ENCODE measurements around the gene NTM. TPM values are rescaled to one million over a fixed set of nuclear protein-coding genes. Genes with fewer than 3 reads are reported as not detected.

NTM gene
- total RNA-seq, 1 experiment from 2014 or later = not detected

DNA sequence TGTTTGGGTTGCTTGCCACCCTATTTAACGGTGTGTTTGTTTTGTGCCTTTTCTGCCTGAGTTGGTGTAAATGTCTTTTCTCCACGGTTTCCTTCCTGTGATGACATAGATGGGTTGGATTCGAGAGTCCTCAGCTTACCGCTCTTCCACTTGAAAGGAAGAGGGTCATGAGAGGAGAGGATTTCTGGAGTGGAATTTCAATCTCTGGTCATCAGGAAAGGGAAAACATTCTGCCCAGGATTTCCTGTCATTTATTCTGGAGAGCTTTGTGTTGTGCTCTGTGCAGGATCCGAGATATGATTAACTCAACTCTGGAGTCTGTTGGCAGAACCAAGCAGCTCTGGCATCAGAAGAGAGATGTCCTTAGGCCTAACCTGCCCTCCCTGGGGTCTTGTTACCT lies 605.2 kb downstream of the NTM start:
- H3K9ac ChIP-seq (ENCODE audit: low read length) = no peak overlapping the region
- no peaks in the 10 kb centered on the region for H3K9me2 ChIP-seq (ENCODE audit: insufficient read depth)
- H3K4me3 ChIP-seq (replicated peaks in 1 of 2; ENCODE audit: low read depth in 1 of 2, low read length in 2 of 2) = no peak overlapping the region
- H3K27ac ChIP-seq (ENCODE audit: low read depth, low read length) = no peak overlapping the region
- peaks cover 3 to 17% of the 10 kb centered on the region in 2 experiments; a peak in 2 of 4 replicates for H3K9me3 ChIP-seq (ENCODE audit: control insufficient read depth in 1 of 2, insufficient read depth in 1 of 2, low read depth in 1 of 2, low read length in 2 of 2)
- ChIA-PET RAD21 (ENCODE audit: low non-redundant PET in 1 of 2, low total read pairs in 2 of 2, uncharacterized antibody in 2 of 2, unreplicated experiment in 2 of 2) (no interaction called here), CTCF (no interaction called here), POLR2A (no interaction called here)
- no peaks in the 10 kb centered on the region for H3K27me3 ChIP-seq (ENCODE audit: insufficient read depth, low read length)
- no peaks in the 10 kb centered on the region for H3K79me2 ChIP-seq (ENCODE audit: insufficient read depth, low read length)
- H4K20me1 ChIP-seq (ENCODE audit: insufficient read depth) = no peaks in the 10 kb centered on the region
- no peaks in the 10 kb centered on the region for H3K4me1 ChIP-seq (ENCODE audit: control insufficient read depth in 1 of 2, insufficient read depth in 2 of 2, low read length in 2 of 2)
- H3K4me2 ChIP-seq (ENCODE audit: low read length) = no peak overlapping the region
- intact Hi-C loops (cut with micrococcal nuclease) = no loop called here
- no peak overlapping the region for H2AFZ ChIP-seq (ENCODE audit: low read depth, low read length, poor library complexity, severe bottlenecking)
- DNase-seq (ENCODE audit: low read depth, low spot score) (no peak), ATAC-seq (no peak)
- no TSS peak for BruUV-seq (replicated peaks)
- no peak for TF ChIP-seq CEBPB (IDR thresholded peaks at IDR 0.05; ENCODE audit: low read depth)
- no peak for TF ChIP-seq EGR1 (IDR thresholded peaks at IDR 0.05; ENCODE audit: low read depth)
- TF ChIP-seq EZH2 (IDR thresholded peaks at IDR 0.05) = no peak
- no peak for TF ChIP-seq MAX (IDR thresholded peaks at IDR 0.05)
- no peak for TF ChIP-seq FOSL1 (IDR thresholded peaks at IDR 0.05; ENCODE audit: low read depth)
- no peak for TF ChIP-seq JUND (IDR thresholded peaks at IDR 0.05)
- no peak for TF ChIP-seq ZBTB33 (IDR thresholded peaks at IDR 0.05; ENCODE audit: extremely low read depth, insufficient replicate concordance, low read length)
- TF ChIP-seq ZNF274 (IDR thresholded peaks at IDR 0.05; ENCODE audit: low read depth, low read length) = no peak
- no peak for TF ChIP-seq POLR2A (IDR thresholded peaks at IDR 0.05; ENCODE audit: borderline replicate concordance, extremely low read depth, insufficient read depth, insufficient read length)
- H3K36me3 ChIP-seq (ENCODE audit: control insufficient read depth in 1 of 2, insufficient read depth in 2 of 2, low read length in 2 of 2) = no peaks in the 10 kb centered on the region

DNA sequence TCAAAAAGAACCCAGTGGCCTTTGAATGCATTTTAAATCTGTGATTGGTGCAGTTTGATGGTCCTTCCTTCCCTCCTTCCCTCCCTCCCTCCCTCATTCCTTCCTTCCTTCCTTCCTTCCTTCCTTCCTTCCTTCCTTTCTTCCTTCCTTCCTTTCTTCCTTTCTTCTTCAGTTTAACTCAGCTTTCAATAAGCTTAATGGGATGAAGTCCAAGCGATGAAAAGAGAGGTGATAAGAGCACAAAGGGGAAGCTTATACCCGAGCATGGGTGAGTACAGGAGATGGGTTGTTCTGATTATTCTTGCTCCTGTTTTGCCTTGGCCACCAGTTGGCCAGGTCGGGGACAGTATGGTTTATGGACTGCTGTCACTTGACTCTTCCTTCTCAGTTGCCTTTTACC lies 605.6 kb downstream of the NTM start:
- DNase-seq (ENCODE audit: low read depth, low spot score) = no peak
- ChIA-PET CTCF (no interaction called here), POLR2A (no interaction called here), RAD21 (ENCODE audit: low non-redundant PET in 1 of 2, low total read pairs in 2 of 2, uncharacterized antibody in 2 of 2, unreplicated experiment in 2 of 2) (no interaction called here)
- Histone ChIP-seq H3K9me2 (ENCODE audit: insufficient read depth) (no peaks in the 10 kb centered on the region), H3K79me2 (ENCODE audit: insufficient read depth, low read length) (no peaks in the 10 kb centered on the region), H3K9me3 (ENCODE audit: control insufficient read depth in 1 of 2, insufficient read depth in 1 of 2, low read depth in 1 of 2, low read length in 2 of 2) (peaks cover 3 to 17% of the 10 kb centered on the region in 2 experiments; a peak in 2 of 4 replicates), H3K36me3 (ENCODE audit: control insufficient read depth in 1 of 2, insufficient read depth in 2 of 2, low read length in 2 of 2) (no peaks in the 10 kb centered on the region), H3K4me3 (replicated peaks in 1 of 2; ENCODE audit: low read depth in 1 of 2, low read length in 2 of 2) (no peak overlapping the region), H4K20me1 (ENCODE audit: insufficient read depth) (no peaks in the 10 kb centered on the region), H3K9ac (ENCODE audit: low read length) (no peak overlapping the region), H3K4me1 (ENCODE audit: control insufficient read depth in 1 of 2, insufficient read depth in 2 of 2, low read length in 2 of 2) (no peaks in the 10 kb centered on the region), H2AFZ (ENCODE audit: low read depth, low read length, poor library complexity, severe bottlenecking) (no peak overlapping the region), H3K4me2 (ENCODE audit: low read length) (no peak overlapping the region), H3K27ac (ENCODE audit: low read depth, low read length) (no peak overlapping the region), H3K27me3 (ENCODE audit: insufficient read depth, low read length) (no peaks in the 10 kb centered on the region)
- ATAC-seq = no peak
- intact Hi-C loops (cut with micrococcal nuclease) = no loop called here
- no TSS peak for BruUV-seq (replicated peaks)
- TF ChIP-seq TCF7L2 (IDR thresholded peaks at IDR 0.05; ENCODE audit: borderline replicate concordance, extremely low read depth, insufficient read depth, insufficient read length) = no peak
- TF ChIP-seq SP1 (IDR thresholded peaks at IDR 0.05; ENCODE audit: low read depth) = no peak
- no peak for TF ChIP-seq EZH2phosphoT487 (IDR thresholded peaks at IDR 0.05; ENCODE audit: borderline replicate concordance)
- no peak for TF ChIP-seq ELF1 (IDR thresholded peaks at IDR 0.05; ENCODE audit: borderline replicate concordance, low read depth)
- TF ChIP-seq JUND (IDR thresholded peaks at IDR 0.05) = no peak
- TF ChIP-seq MAX (IDR thresholded peaks at IDR 0.05) = no peak
- no peak for TF ChIP-seq EZH2 (IDR thresholded peaks at IDR 0.05)
- TF ChIP-seq EGR1 (IDR thresholded peaks at IDR 0.05; ENCODE audit: low read depth) = no peak
- TF ChIP-seq ZFX (IDR thresholded peaks at IDR 0.05) = no peak
- no peak for TF ChIP-seq CBX3 (IDR thresholded peaks at IDR 0.05; ENCODE audit: low read depth)
- TF ChIP-seq RAD21 (IDR thresholded peaks at IDR 0.05; ENCODE audit: low read depth) = no peak
- no peak for TF ChIP-seq YY1 (IDR thresholded peaks at IDR 0.05; ENCODE audit: extremely low read depth, insufficient replicate concordance, low read depth, low read length)
- TF ChIP-seq CEBPB (IDR thresholded peaks at IDR 0.05; ENCODE audit: low read depth) = no peak
- TF ChIP-seq POLR2AphosphoS5 (IDR thresholded peaks at IDR 0.05; ENCODE audit: low read depth, low read length) = no peak
- no peak for TF ChIP-seq POLR2A (IDR thresholded peaks at IDR 0.05; ENCODE audit: borderline replicate concordance, extremely low read depth, insufficient read depth, insufficient read length)
- TF ChIP-seq FOSL1 (IDR thresholded peaks at IDR 0.05; ENCODE audit: low read depth) = no peak
- no peak for TF ChIP-seq SIN3A (IDR thresholded peaks at IDR 0.05; ENCODE audit: low read depth)

All from HCT116 (cell line).